K562 (cell line): ENCODE data around the gene SLC12A6. TPM values are rescaled to one million over a fixed set of nuclear protein-coding genes. Genes with fewer than 3 reads are reported as not detected.

Experiments
- CBX8 ChIP-seq: fragments of 200-600 bp; sonication (generic); IDR thresholded peaks from 2 replicates; pipeline ENCODE4 v1.6.1; 2012; ENCODE audit warnings: borderline replicate concordance, mixed run types, low read depth, mild to moderate bottlenecking, moderate library complexity, mixed read lengths, low read length, control low read depth, inconsistent platforms; ENCODE audit not compliant: poor library complexity, severe bottlenecking; ENCODE audit errors: extremely low read depth
- DIDO1 ChIP-seq: fragments of 450-650 bp; IDR thresholded peaks from 2 replicates; pipeline ENCODE4 v1.6.1; 2016; ENCODE audit warnings: low read depth, missing biosample characterization, missing genetic modification characterization
- FUS ChIP-seq: fragments of 200-400 bp; formaldehyde crosslinking; optimal IDR thresholded peaks from 2 replicates; pipeline ENCODE3; 2017; ENCODE audit warnings: low read depth, low read length
- MGA ChIP-seq: fragments of 450-650 bp; IDR thresholded peaks from 2 replicates; pipeline ENCODE4 v1.6.1; 2016; ENCODE audit warnings: mild to moderate bottlenecking, moderate library complexity
- ZNF318 ChIP-seq, 2 experiments: fragments of 450-650 bp; IDR thresholded peaks; 2 replicates each; pipeline ENCODE4 v1.6.1; 2016; ENCODE audit warnings: mild to moderate bottlenecking in 2 of 2, borderline replicate concordance in 1 of 2, low read depth in 1 of 2, moderate library complexity in 1 of 2
- polyA plus RNA-seq, 8 experiments: library from polyadenylated mRNA; depleted of rRNA in 4 of 8; stranded (reverse) in 5 of 8; unstranded in 3 of 8; fragments of >200 nt; fragmentation: Nextera tagmentation in 2 of 8; fragmentation: Illumina TruSeq in 1 of 8; extraction: Ambion mirVana in 2 of 8; extraction: Trizol in 1 of 8; gene quantifications; 2 replicates each; pipeline versions ENCODE4 v1.2.1 to v1.2.3, GENCODE V29; 2011 to 2014; ENCODE audit warnings: inconsistent platforms in 1 of 8, missing spikeins in 1 of 8
- total RNA-seq, 7 experiments: library from RNA; depleted of rRNA in 6 of 7; stranded (reverse); fragments of >200 nt in 6 of 7; fragmentation: Illumina TruSeq in 2 of 7; extraction: Trizol in 2 of 7; gene quantifications; 2 replicates each; pipeline versions ENCODE4 v1.2.1 to v1.2.3, GENCODE V29; 2011 to 2021; ENCODE audit warnings: low replicate concordance in 1 of 7

Gene SLC12A6
- total and polyA plus RNA-seq, 9 of the 15 experiments (the other 6 are each of a cell fraction or from before 2014, with no cell fraction given) = 1.4 to 16.4 (median 6.7) TPM

- no peak for TF ChIP-seq ZNF318 (IDR thresholded peaks at IDR 0.05; ENCODE audit: borderline replicate concordance in 1 of 2, low read depth in 1 of 2)
- TF ChIP-seq MGA = peak; percentile 94
- TF ChIP-seq FUS = no peak
- peak; percentile 76 for TF ChIP-seq DIDO1
- no peak for TF ChIP-seq CBX8
These were observed 5.4 kb upstream of the SLC12A6 start, which contains the start of the genes NOP10 and NUTM1 (continued) for GRCh38 chr15:34342737-34343575.
